ENCODE measurements around the gene INTS11. TPM values are rescaled to one million over a fixed set of nuclear protein-coding genes. Genes with fewer than 3 reads are reported as not detected.

INTS11 gene
- total and polyA plus RNA-seq, 2 of the 13 experiments (the other 11 are each of a cell fraction or from before 2014, with no cell fraction given) = 52.8 to 94.8 TPM

- TF ChIP-seq ZNF205 (CRISPR knock-in tag; IDR thresholded peaks at IDR 0.05) = no peak
- TF ChIP-seq ZNF550 (CRISPR knock-in tag; IDR thresholded peaks at IDR 0.05; ENCODE audit: borderline replicate concordance) = no peak
- TF ChIP-seq SCMH1 (CRISPR knock-in tag; IDR thresholded peaks at IDR 0.05; ENCODE audit: borderline replicate concordance) = no peak
- no peak for TF ChIP-seq NR2F2 (IDR thresholded peaks at IDR 0.05; ENCODE audit: borderline replicate concordance, low read depth)
- no peak for TF ChIP-seq HHEX (CRISPR knock-in tag; IDR thresholded peaks at IDR 0.05)
- 0 out of 2 replicates have a peak, but pooled peaks have one; percentile 27 for TF ChIP-seq FOSL1 (CRISPR knock-in tag; IDR thresholded peaks at IDR 0.05; ENCODE audit: borderline replicate concordance)
- no peak for TF ChIP-seq BRCA1 (CRISPR knock-in tag; IDR thresholded peaks at IDR 0.05)
- TF ChIP-seq HNF4A (CRISPR knock-in tag; IDR thresholded peaks at IDR 0.05) = no peak
- no peak for TF ChIP-seq ZBTB40 (IDR thresholded peaks at IDR 0.05)
- no peak for TF ChIP-seq ZBTB40 (CRISPR knock-in tag; IDR thresholded peaks at IDR 0.05)
- no peak for TF ChIP-seq TCF12 (IDR thresholded peaks at IDR 0.05)
- TF ChIP-seq TCF12 (CRISPR knock-in tag; IDR thresholded peaks at IDR 0.05) = no peak
- TF ChIP-seq ZEB1 (IDR thresholded peaks at IDR 0.05; ENCODE audit: insufficient replicate concordance, low read depth) = no peak
- TF ChIP-seq NFKB2 (CRISPR knock-in tag; IDR thresholded peaks at IDR 0.05; ENCODE audit: borderline replicate concordance) = no peak; the same call in 1 of the 2 replicates
- no peak for TF ChIP-seq BORCS8-MEF2B (CRISPR knock-in tag; IDR thresholded peaks at IDR 0.05)
- 0 out of 2 replicates have a peak, but pooled peaks have one; percentile 14 for TF ChIP-seq ZNF333 (CRISPR knock-in tag; IDR thresholded peaks at IDR 0.05; ENCODE audit: borderline replicate concordance)
- TF ChIP-seq AGO1 (IDR thresholded peaks at IDR 0.05; ENCODE audit: low read depth, low read length, poor library complexity, severe bottlenecking) = peak; percentile 34
- TF ChIP-seq ZNF703 (CRISPR knock-in tag; IDR thresholded peaks at IDR 0.05; ENCODE audit: borderline replicate concordance) = no peak
- TF ChIP-seq BHLHE40 (IDR thresholded peaks at IDR 0.05; ENCODE audit: low read length) = no peak
- TF ChIP-seq TERF1 (CRISPR knock-in tag; IDR thresholded peaks at IDR 0.05) = no peak
- no peak for TF ChIP-seq HMGA1 (CRISPR knock-in tag; conservative IDR thresholded peaks at IDR 0.05)
- TF ChIP-seq SIX1 (CRISPR knock-in tag; IDR thresholded peaks at IDR 0.05; ENCODE audit: borderline replicate concordance) = no peak
Measured at GRCh38 chr1:1344655-1345361, 20.3 kb upstream of the INTS11 start (continued).
